HCT116 (cell line): ENCODE results near the gene TMEM59L. TPM values are rescaled to one million over a fixed set of nuclear protein-coding genes. Genes with fewer than 3 reads are reported as not detected.

Experiments
- ATAC-seq: fragments of 200-7000 bp; cut with Tn5 transposase; 2 replicates; pipeline ENCODE4 v1.9.1; 2020; ENCODE audit warnings: mild to moderate bottlenecking, moderate library complexity
- BruUV-seq: library from RNA; stranded (reverse); fragments of 400-500 nt; replicated peaks from 2 replicates; lab custom pipeline; 2021; lab: Mats Ljungman, UMichigan
- CTCF ChIA-PET: fragments of 300-600 bp; sonication (Branson Sonifier 250); formaldehyde crosslinking; loops from one replicate; lab custom pipeline; 2021; ENCODE audit warnings: antibody characterized with exemption; lab: Charles Lee
- POLR2A ChIA-PET: fragments of 300-600, 350-600 bp; sonication (Branson Sonifier 250); formaldehyde crosslinking; loops from one replicate; lab custom pipeline; 2021; ENCODE audit warnings: antibody characterized with exemption; lab: Charles Lee
- RAD21 ChIA-PET, 2 experiments: fragments of 300-600 bp; sonication (Branson Sonifier 250); formaldehyde crosslinking; loops; one replicate each; lab custom pipeline; 2023; ENCODE audit warnings: low total read pairs in 2 of 2; ENCODE audit not compliant: uncharacterized antibody in 2 of 2, unreplicated experiment in 2 of 2, low non-redundant PET in 1 of 2; lab: Charles Lee
- DNase-seq: peaks from one replicate; pipeline ENCODE4 v3.0.0-alpha.2; 2010; ENCODE audit warnings: low read depth, low spot score
- H2AFZ ChIP-seq: fragments of 200-600 bp; shearing (Covaris generic), sonication (generic); 2 replicates; pipeline ENCODE4 v1.6.1; 2017; ENCODE audit warnings: low read depth, mixed run types, mixed read lengths, antibody characterized with exemption, low read length; ENCODE audit not compliant: poor library complexity, severe bottlenecking
- H3K27ac ChIP-seq: 2 replicates; pipeline ENCODE4 v1.5.1; 2012; ENCODE audit warnings: low read depth, low read length
- H3K27me3 ChIP-seq: fragments of 200-600 bp; sonication (generic); 2 replicates; pipeline ENCODE4 v1.6.1; 2016; ENCODE audit warnings: mixed run types, low read length, mixed read lengths; ENCODE audit not compliant: insufficient read depth
- H3K36me3 ChIP-seq, 2 experiments: fragments of 200-500 bp in 1 of 2; fragments of 200-600 bp in 1 of 2; sonication (Bioruptor generic) in 1 of 2; sonication (generic) in 1 of 2; 2 replicates each; pipeline versions ENCODE4 v1.5.1 to v1.6.1; 2014 to 2016; ENCODE audit warnings: low read length in 2 of 2, inconsistent platforms in 1 of 2, mixed read lengths in 1 of 2, mixed run types in 1 of 2; ENCODE audit not compliant: insufficient read depth in 2 of 2, control insufficient read depth in 1 of 2
- H3K4me1 ChIP-seq, 2 experiments: fragments of 200-600 bp in 1 of 2; sonication (generic) in 1 of 2; 2 replicates each; pipeline versions ENCODE4 v1.5.1 to v1.6.1; 2012 to 2017; ENCODE audit warnings: low read length in 2 of 2, inconsistent platforms in 1 of 2, mild to moderate bottlenecking in 1 of 2, mixed read lengths in 1 of 2, mixed run types in 1 of 2, moderate library complexity in 1 of 2; ENCODE audit not compliant: insufficient read depth in 2 of 2, control insufficient read depth in 1 of 2
- H3K4me2 ChIP-seq: fragments of 200-600 bp; sonication (generic); 2 replicates; pipeline ENCODE4 v1.6.1; 2017; ENCODE audit warnings: mixed run types, low read length, mixed read lengths
- H3K4me3 ChIP-seq, 2 experiments: fragments of 200-600 bp in 1 of 2; sonication (generic) in 1 of 2; replicated peaks in 1 of 2; 2 replicates each; pipeline ENCODE4 v1.5.1; 2011 to 2016; ENCODE audit warnings: low read length in 2 of 2, control low read depth in 1 of 2, low read depth in 1 of 2, mild to moderate bottlenecking in 1 of 2, mixed read lengths in 1 of 2, mixed run types in 1 of 2
- H3K79me2 ChIP-seq: fragments of 200-600 bp; sonication (generic); 2 replicates; pipeline ENCODE4 v1.6.1; 2017; ENCODE audit warnings: mild to moderate bottlenecking, mixed run types, low read length, moderate library complexity, mixed read lengths; ENCODE audit not compliant: insufficient read depth
- H3K9ac ChIP-seq: fragments of 200-600 bp; sonication (generic); 2 replicates; pipeline ENCODE4 v1.6.1; 2016; ENCODE audit warnings: low read length, mixed read lengths
- H3K9me2 ChIP-seq: fragments of 200-600 bp; sonication (generic), shearing (Covaris generic); 2 replicates; pipeline ENCODE4 v1.6.1; 2017; ENCODE audit warnings: mixed run types, mild to moderate bottlenecking, moderate library complexity; ENCODE audit not compliant: insufficient read depth
- H3K9me3 ChIP-seq, 2 experiments: fragments of 200-500 bp in 1 of 2; fragments of 200-600 bp in 1 of 2; sonication (Bioruptor generic) in 1 of 2; sonication (generic) in 1 of 2; 2 replicates each; pipeline ENCODE4 v1.6.1; 2014 to 2017; ENCODE audit warnings: low read length in 2 of 2, mixed read lengths in 2 of 2, inconsistent platforms in 1 of 2, low read depth in 1 of 2, mild to moderate bottlenecking in 1 of 2, mixed run types in 1 of 2, moderate library complexity in 1 of 2; ENCODE audit not compliant: control insufficient read depth in 1 of 2, insufficient read depth in 1 of 2
- H4K20me1 ChIP-seq: fragments of 200-600 bp; sonication (generic), shearing (Covaris generic); 2 replicates; pipeline ENCODE4 v1.6.1; 2017; ENCODE audit warnings: mixed run types, mild to moderate bottlenecking, moderate library complexity; ENCODE audit not compliant: insufficient read depth
- ATF3 ChIP-seq: IDR thresholded peaks from 2 replicates; pipeline ENCODE4 v1.6.1; 2012
- ELF1 ChIP-seq: IDR thresholded peaks from 2 replicates; pipeline ENCODE4 v1.6.1; 2012; ENCODE audit warnings: low read depth, borderline replicate concordance
- POLR2A ChIP-seq: IDR thresholded peaks from 2 replicates; pipeline ENCODE4 v1.7.0; 2011; ENCODE audit warnings: borderline replicate concordance; ENCODE audit not compliant: insufficient read depth, insufficient read length; ENCODE audit errors: extremely low read depth
- RAD21 ChIP-seq: IDR thresholded peaks from 2 replicates; pipeline ENCODE4 v1.6.1; 2012; ENCODE audit warnings: low read depth, mild to moderate bottlenecking
- REST ChIP-seq: IDR thresholded peaks from 2 replicates; pipeline ENCODE4 v1.6.1; 2012; ENCODE audit warnings: low read depth
- SP1 ChIP-seq: IDR thresholded peaks from 2 replicates; pipeline ENCODE4 v1.6.1; 2012; ENCODE audit warnings: low read depth
- ZBTB33 ChIP-seq: IDR thresholded peaks from 2 replicates; pipeline ENCODE4 v1.6.1; 2011; ENCODE audit warnings: mild to moderate bottlenecking, low read length, moderate library complexity; ENCODE audit not compliant: insufficient replicate concordance; ENCODE audit errors: extremely low read depth
- ZNF274 ChIP-seq: fragments of 200-500 bp; sonication (Bioruptor generic); IDR thresholded peaks from 2 replicates; pipeline ENCODE4 v1.6.1; 2014; ENCODE audit warnings: mild to moderate bottlenecking, low read depth, low read length, inconsistent platforms
- intact Hi-C: fragments of 100-400 bp; cut with micrococcal nuclease; formaldehyde crosslinking; loops from 2 replicates; pipeline ENCODE4 v1.10.0; 2022
- total RNA-seq: library from RNA; stranded (reverse); gene quantifications from one replicate; pipeline ENCODE4 v1.2.1, GENCODE V29; 2021; ENCODE audit not compliant: unreplicated experiment

TMEM59L gene
- total RNA-seq, 1 experiment from 2014 or later, result 14.3 TPM

- Histone ChIP-seq H2AFZ (no peak overlapping the region), H3K27me3 (no peaks in the 10 kb centered on the region), H3K27ac (no peak overlapping the region), H3K4me3 (no peak overlapping the region), H3K36me3 (0 out of 4 replicates have a peak, but pooled peaks cover 0 to 4% of the 10 kb centered on the region in 2 experiments), H3K79me2 (peaks cover 13% of the 10 kb centered on the region; the same call in 1 of the 2 replicates), H3K4me1 (peaks cover 13 to 28% of the 10 kb centered on the region in 2 experiments), H3K9me3 (no peaks in the 10 kb centered on the region), H3K9me2 (no peaks in the 10 kb centered on the region), H3K4me2 (no peak overlapping the region), H4K20me1 (no peaks in the 10 kb centered on the region), H3K9ac (no peak overlapping the region)
- BruUV-seq, result no TSS peak
- ChIA-PET RAD21 (no interaction called here), POLR2A (interaction anchor here (0.9 to 4.3 kb wide), 2 partner anchors 15 to 42 kb away, joined by 3 to 23 read pairs; partner anchors contain the start of gene UBA52), CTCF (interaction anchor here (2.0 kb wide), 1 partner anchor 15 kb away, joined by 5 read pairs; the partner anchor contains the start of gene UBA52)
- DNase-seq, result no peak
- TF ChIP-seq ATF3 (no peak), REST (no peak), RAD21 (no peak), POLR2A (no peak), ELF1 (no peak), ZNF274 (no peak), SP1 (no peak), ZBTB33 (no peak)
- no peak for ATAC-seq
- intact Hi-C loops, result no loop called here
These were observed 26.4 kb upstream of the TMEM59L start for GRCh38 chr19:18586306-18586705.
